Measurements from ENCODE around the gene YWHAG.
"Not testable (repeated sequence)": the region's sequence is repeated elsewhere in the genome, so short reads cannot be mapped to it uniquely, and the experiment has no call there.

The YWHAG gene

GRCh38 chr7:76358481-76359110, at the start of gene YWHAG:
YWHAG (minus strand) TSS chr7:76358991; CDS start chr7:76358808, 183 bp downstream.
- H3K4me3 Mint-ChIP-seq = peak within 1 kb of the TSS; percentile 94
- H3K4me1 Mint-ChIP-seq = peaks cover 48% of the 10 kb centered on the region
- peaks cover 4% of the 10 kb centered on the region for H3K9me3 Mint-ChIP-seq
- H3K27ac Mint-ChIP-seq = peak within 1 kb of the TSS; percentile 97
- no peaks in the 10 kb centered on the region for H3K27me3 Mint-ChIP-seq
- H3K36me3 Mint-ChIP-seq (ENCODE audit: low read depth) = peaks cover 41% of the 10 kb centered on the region
- ATAC-seq = peak; percentile 51
- DNase-seq = peak; percentile 88

DNA sequence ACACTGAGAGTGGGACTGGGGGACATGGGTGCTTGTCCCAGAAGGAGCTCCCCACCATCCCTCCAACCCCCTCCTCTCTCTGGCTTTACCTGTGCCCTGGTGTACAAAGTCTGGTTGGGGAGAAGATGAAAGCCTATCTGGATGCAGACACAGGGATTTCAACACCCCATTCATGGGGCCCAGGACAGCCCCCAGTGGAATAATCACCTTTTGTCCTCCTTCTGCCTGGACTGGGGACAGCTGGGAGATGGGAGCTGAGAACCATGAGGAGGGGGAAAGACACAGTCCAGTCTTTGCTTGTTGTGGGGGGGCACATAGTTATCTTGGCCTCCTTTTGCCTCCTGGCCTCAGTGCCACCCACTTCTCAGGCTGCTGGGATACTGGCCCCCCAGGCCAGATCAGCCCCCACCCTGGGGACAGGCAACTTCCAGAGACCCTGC, 49.4 kb upstream of the YWHAG start:
- Mint-ChIP-seq H3K4me1 (peaks cover 5% of the 10 kb centered on the region), H3K36me3 (ENCODE audit: low read depth) (no peaks in the 10 kb centered on the region), H3K9me3 (no peaks in the 10 kb centered on the region), H3K27ac (no peak overlapping the region), H3K27me3 (peaks cover 2% of the 10 kb centered on the region), H3K4me3 (no peak overlapping the region)
- no peak for DNase-seq
- no peak for ATAC-seq

DNA sequence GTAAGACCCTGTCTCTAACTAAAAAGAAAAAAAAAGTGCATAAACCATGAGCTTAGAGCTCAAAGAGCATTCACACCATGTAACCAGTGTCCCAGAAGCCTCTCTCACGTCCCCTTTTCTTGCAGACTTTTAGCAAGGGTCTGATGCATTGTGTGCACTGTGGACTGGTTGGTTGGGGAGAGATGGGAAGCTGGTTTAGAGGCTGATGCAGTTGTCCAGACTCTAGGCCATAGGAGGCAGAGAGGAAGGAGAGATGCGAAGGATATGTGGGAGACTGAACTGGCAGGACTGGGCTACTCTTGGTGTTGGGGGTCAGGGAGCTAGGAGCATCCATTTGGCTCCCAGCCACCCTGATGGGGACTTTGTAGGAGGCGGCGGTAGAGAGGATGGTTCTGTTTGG, 48.9 kb upstream of the YWHAG start:
- no peak for ATAC-seq
- H3K36me3 Mint-ChIP-seq (ENCODE audit: low read depth) = no peaks in the 10 kb centered on the region
- H3K27me3 Mint-ChIP-seq = peaks cover 2% of the 10 kb centered on the region
- peaks cover 5% of the 10 kb centered on the region for H3K4me1 Mint-ChIP-seq
- no peak overlapping the region for H3K4me3 Mint-ChIP-seq
- H3K27ac Mint-ChIP-seq = no peak overlapping the region
- H3K9me3 Mint-ChIP-seq = no peaks in the 10 kb centered on the region
- no peak for DNase-seq

DNA sequence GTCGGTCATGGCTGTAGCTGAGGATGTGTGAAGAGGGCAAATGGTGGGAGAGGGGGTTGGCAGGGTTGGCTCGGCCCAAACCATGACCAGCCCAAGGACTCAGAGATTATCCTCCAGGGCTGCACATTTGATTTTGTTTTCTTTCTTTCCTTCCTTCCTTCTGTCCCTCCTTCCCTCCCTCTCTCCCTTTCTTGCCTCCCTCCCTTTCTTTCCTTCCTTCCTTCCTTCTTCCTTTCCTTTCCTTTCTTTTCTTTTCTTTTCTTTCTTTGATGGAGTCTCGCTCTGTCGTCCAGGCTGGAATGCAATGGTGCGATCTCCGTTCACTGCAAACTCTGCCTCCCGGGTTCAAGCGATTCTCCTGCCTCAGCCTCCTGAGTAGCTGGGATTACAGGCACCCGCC, 46.9 kb upstream of the YWHAG start:
- H3K27me3 Mint-ChIP-seq = no peaks in the 10 kb centered on the region
- H3K4me3 Mint-ChIP-seq = no peak overlapping the region
- no peaks in the 10 kb centered on the region for H3K36me3 Mint-ChIP-seq (ENCODE audit: low read depth)
- no peak overlapping the region for H3K27ac Mint-ChIP-seq
- H3K9me3 Mint-ChIP-seq = no peaks in the 10 kb centered on the region
- DNase-seq = no peak
- peaks cover 5% of the 10 kb centered on the region for H3K4me1 Mint-ChIP-seq
- ATAC-seq = no peak

- H3K27me3 Mint-ChIP-seq = no peaks in the 10 kb centered on the region
- ATAC-seq (no peak), DNase-seq (no peak)
- H3K36me3 Mint-ChIP-seq (ENCODE audit: low read depth) = no peaks in the 10 kb centered on the region
- peaks cover 5% of the 10 kb centered on the region for H3K4me1 Mint-ChIP-seq
- H3K4me3 Mint-ChIP-seq = no peak overlapping the region
- H3K9me3 Mint-ChIP-seq = no peaks in the 10 kb centered on the region
- no peak overlapping the region for H3K27ac Mint-ChIP-seq
Observed at GRCh38 chr7:76403780-76404494, 45.1 kb upstream of the YWHAG start.

DNA sequence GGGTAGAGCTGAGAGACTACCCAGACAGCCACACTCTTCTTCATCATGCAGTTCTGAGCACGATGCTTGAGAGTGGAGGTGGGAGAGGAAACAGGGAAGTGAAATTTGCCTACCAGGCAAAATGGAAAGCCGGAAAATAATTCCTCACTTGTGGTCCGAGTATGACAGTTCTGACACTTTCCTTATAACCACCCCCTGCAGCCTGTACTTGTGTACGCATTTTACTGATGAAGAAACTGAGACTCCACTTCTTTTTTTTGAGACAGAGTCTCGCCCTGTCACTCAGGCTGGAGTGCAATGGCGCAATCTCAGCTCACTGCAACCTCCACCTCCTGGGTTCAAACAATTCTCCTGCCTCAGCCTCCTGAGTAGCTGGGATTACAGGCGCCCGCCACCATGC, 44.3 kb upstream of the YWHAG start:
- H3K27me3 Mint-ChIP-seq, ATAC-seq, H3K27ac Mint-ChIP-seq: not testable (repeated sequence)

GRCh38 chr7:76400248-76400647, 41.5 kb upstream of the YWHAG start:
- H3K4me1 Mint-ChIP-seq = peaks cover 20% of the 10 kb centered on the region
- ATAC-seq (no peak), DNase-seq (no peak)
- H3K9me3 Mint-ChIP-seq = no peaks in the 10 kb centered on the region
- H3K27ac Mint-ChIP-seq = no peak overlapping the region
- no peaks in the 10 kb centered on the region for H3K27me3 Mint-ChIP-seq
- no peak overlapping the region for H3K4me3 Mint-ChIP-seq
- H3K36me3 Mint-ChIP-seq (ENCODE audit: low read depth) = no peaks in the 10 kb centered on the region

More for the DNA sequence above, 44.3 kb upstream of the YWHAG start:
- not testable (repeated sequence) for H3K9me3 Mint-ChIP-seq; H3K36me3 Mint-ChIP-seq (ENCODE audit: low read depth); H3K4me1 Mint-ChIP-seq; H3K4me3 Mint-ChIP-seq; DNase-seq

DNA sequence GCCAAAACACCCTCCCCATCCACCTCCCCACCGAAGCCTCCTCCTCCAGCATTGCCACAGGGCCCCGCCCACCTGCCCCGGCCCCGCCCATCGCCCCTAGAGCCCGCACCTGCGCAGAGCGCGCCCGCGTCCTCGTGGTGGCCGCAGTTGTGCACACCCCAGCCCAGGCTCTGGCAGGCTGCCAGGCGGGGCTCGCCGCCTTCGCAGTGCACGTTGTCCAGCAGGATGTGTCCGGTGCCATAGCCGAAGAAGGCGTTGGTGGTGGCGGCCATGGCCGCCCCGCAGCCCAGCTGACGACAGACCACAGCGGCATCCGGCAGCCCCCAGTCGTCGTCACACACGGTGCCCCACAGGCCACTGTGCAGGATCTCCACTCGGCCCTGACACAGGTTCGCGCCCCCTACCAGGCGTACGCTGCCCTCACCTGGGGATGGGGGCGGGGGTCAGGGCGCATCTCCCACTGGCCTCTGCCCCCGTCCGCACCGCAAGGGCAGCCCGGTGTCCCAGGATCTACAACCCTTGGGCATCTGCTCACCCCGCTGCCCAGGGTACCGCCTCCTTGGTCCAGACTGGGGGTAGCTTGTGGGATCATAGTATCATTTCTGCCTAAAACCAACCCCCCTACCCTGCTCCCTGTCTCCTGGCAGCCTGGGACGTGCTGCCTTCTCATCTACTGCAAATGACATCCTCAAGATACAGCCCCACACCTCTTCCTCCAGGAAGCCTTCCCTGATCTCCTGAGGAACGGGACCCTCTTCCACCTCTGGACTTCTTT, 38.8 kb upstream of the YWHAG start:
- Mint-ChIP-seq H3K9me3 (no peaks in the 10 kb centered on the region), H3K36me3 (ENCODE audit: low read depth) (no peaks in the 10 kb centered on the region), H3K4me1 (peaks cover 24% of the 10 kb centered on the region), H3K4me3 (peak overlapping the region; percentile 83), H3K27me3 (no peaks in the 10 kb centered on the region), H3K27ac (peak overlapping the region; percentile 82)
- ATAC-seq = peak; percentile 44
- peak; percentile 86 for DNase-seq

- Mint-ChIP-seq H3K36me3 (ENCODE audit: low read depth) (no peaks in the 10 kb centered on the region), H3K4me1 (peaks cover 29% of the 10 kb centered on the region)
Observed at GRCh38 chr7:76396864-76397263, 38.1 kb upstream of the YWHAG start.

GRCh38 chr7:76395965-76396726, 37.4 kb upstream of the YWHAG start:
- H3K27ac Mint-ChIP-seq = no peak overlapping the region
- no peak for ATAC-seq
- H3K9me3 Mint-ChIP-seq = no peaks in the 10 kb centered on the region
- no peak for DNase-seq
- H3K36me3 Mint-ChIP-seq (ENCODE audit: low read depth) = no peaks in the 10 kb centered on the region
- no peaks in the 10 kb centered on the region for H3K27me3 Mint-ChIP-seq
- peaks cover 29% of the 10 kb centered on the region for H3K4me1 Mint-ChIP-seq
- H3K4me3 Mint-ChIP-seq = no peak overlapping the region

More at GRCh38 chr7:76396864-76397263, 38.1 kb upstream of the YWHAG start:
- DNase-seq = no peak
- peak overlapping the region; percentile 83 for H3K4me3 Mint-ChIP-seq
- H3K27me3 Mint-ChIP-seq = no peaks in the 10 kb centered on the region
- no peaks in the 10 kb centered on the region for H3K9me3 Mint-ChIP-seq
- no peak overlapping the region for H3K27ac Mint-ChIP-seq
- no peak for ATAC-seq

DNA sequence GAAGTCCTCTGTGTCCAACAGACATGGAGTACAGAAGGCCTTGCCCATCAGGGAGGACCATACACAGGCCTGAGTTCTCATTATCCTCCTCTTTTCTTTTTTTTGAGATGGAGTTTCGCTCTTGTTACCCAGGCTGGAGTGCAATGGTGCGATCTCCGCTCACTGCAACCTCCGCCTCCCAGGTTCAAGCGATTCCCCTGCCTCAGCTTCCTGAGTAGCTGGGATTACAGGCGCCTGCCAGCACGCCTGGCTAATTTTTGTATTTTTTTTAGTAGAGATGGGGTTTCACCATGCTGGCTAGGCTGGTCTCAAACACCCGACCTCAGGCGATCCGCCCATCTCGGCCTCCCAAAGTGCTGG, 36.8 kb upstream of the YWHAG start:
- not testable (repeated sequence) for ATAC-seq; H3K4me3 Mint-ChIP-seq; H3K36me3 Mint-ChIP-seq (ENCODE audit: low read depth); H3K9me3 Mint-ChIP-seq; H3K27me3 Mint-ChIP-seq; DNase-seq; H3K27ac Mint-ChIP-seq
- peaks cover 29% of the 10 kb centered on the region for H3K4me1 Mint-ChIP-seq

GRCh38 chr7:76394957-76395356, 36.2 kb upstream of the YWHAG start:
- Mint-ChIP-seq H3K9me3 (no peaks in the 10 kb centered on the region), H3K27ac (no peak overlapping the region), H3K4me1 (peaks cover 29% of the 10 kb centered on the region), H3K36me3 (ENCODE audit: low read depth) (no peaks in the 10 kb centered on the region), H3K4me3 (no peak overlapping the region), H3K27me3 (no peaks in the 10 kb centered on the region)
- no peak for DNase-seq
- ATAC-seq = no peak

GRCh38 chr7:76393116-76394031, 34.6 kb upstream of the YWHAG start:
- Mint-ChIP-seq H3K36me3 (ENCODE audit: low read depth) (no peaks in the 10 kb centered on the region), H3K4me1 (peaks cover 31% of the 10 kb centered on the region), H3K27ac (peak overlapping the region; percentile 95), H3K4me3 (peak overlapping the region; percentile 75), H3K27me3 (no peaks in the 10 kb centered on the region), H3K9me3 (no peaks in the 10 kb centered on the region)
- peak; percentile 85 for ATAC-seq
- peak; percentile 95 for DNase-seq

Measured in activated naive CD8-positive, alpha-beta T cell treated with anti-CD3 and anti-CD28 coated beads, Interleukin-2, amount 50 U/mL, for 24 hours (primary cell).